HepG2 (cell line): ENCODE results near the gene SPRY1. TPM values are rescaled to one million over a fixed set of nuclear protein-coding genes. Genes with fewer than 3 reads are reported as not detected.

Experiments
- DMAP1 ChIP-seq: IDR thresholded peaks from 2 replicates; pipeline ENCODE4 v1.6.1; 2016
- FOXA1 ChIP-seq, 2 experiments: fragments of 450-650 bp in 1 of 2; sonication (generic) in 1 of 2; formaldehyde crosslinking in 1 of 2; IDR thresholded peaks; 2 replicates each; pipeline versions ENCODE4 v1.4.0 to v1.6.1; 2016 to 2020; ENCODE audit warnings: missing genetic modification reagents in 1 of 2
- HDAC6 ChIP-seq: fragments of 200-600 bp; sonication (generic); IDR thresholded peaks from 2 replicates; pipeline ENCODE4 v1.7.0; 2017; ENCODE audit warnings: mild to moderate bottlenecking, antibody characterized with exemption, low read length, low read depth
- ISL2 ChIP-seq: sonication (generic); formaldehyde crosslinking; IDR thresholded peaks from 2 replicates; pipeline ENCODE4 v1.5.0; 2020; ENCODE audit warnings: missing genetic modification reagents
- MYC ChIP-seq: sonication (generic); formaldehyde crosslinking; IDR thresholded peaks from 2 replicates; pipeline ENCODE4 v1.9.0; 2021; ENCODE audit warnings: missing genetic modification reagents, borderline replicate concordance
- NR2C2 ChIP-seq: sonication (generic); formaldehyde crosslinking; IDR thresholded peaks from 2 replicates; pipeline ENCODE4 v1.4.0; 2020; ENCODE audit warnings: missing genetic modification reagents, mild to moderate bottlenecking, moderate library complexity, borderline replicate concordance
- REPIN1 ChIP-seq: sonication (generic); formaldehyde crosslinking; IDR thresholded peaks from 2 replicates; pipeline ENCODE4 v1.8.0; 2022; ENCODE audit warnings: missing genetic modification reagents, low read depth, mild to moderate bottlenecking, borderline replicate concordance
- ZNF543 ChIP-seq: sonication (generic); formaldehyde crosslinking; IDR thresholded peaks from 2 replicates; pipeline ENCODE4 v1.4.0; 2020; ENCODE audit warnings: mild to moderate bottlenecking, missing genetic modification reagents
- polyA plus RNA-seq, 8 experiments: library from polyadenylated mRNA; depleted of rRNA in 3 of 8; stranded (reverse) in 7 of 8; unstranded in 1 of 8; fragments of >200 nt; fragmentation: Illumina TruSeq in 4 of 8; extraction: Trizol in 4 of 8; gene quantifications; 2 replicates each; pipeline versions ENCODE4 v1.2.1 to v1.2.3, GENCODE V29; 2011 to 2016; ENCODE audit warnings: low read depth in 4 of 8, missing spikeins in 1 of 8, mixed read lengths in 1 of 8; ENCODE audit not compliant: insufficient read depth in 1 of 8
- total RNA-seq, 5 experiments: library from RNA; depleted of rRNA; stranded (reverse); fragments of >200 nt; fragmentation: Illumina TruSeq; extraction: Trizol; gene quantifications; 2 replicates each; pipeline ENCODE4 v1.2.3, GENCODE V29; 2016; ENCODE audit warnings: low read depth in 1 of 5
- TF ChIP-seq, protein P1 (sequence below), 2 experiments: sonication (generic) in 1 of 2; formaldehyde crosslinking in 1 of 2; IDR thresholded peaks; 2 replicates each; pipeline versions ENCODE4 v1.4.0 to v1.6.1; 2016 to 2020; ENCODE audit warnings: borderline replicate concordance in 1 of 2, low read depth in 1 of 2, mild to moderate bottlenecking in 1 of 2, missing genetic modification reagents in 1 of 2
- TF ChIP-seq, protein P2 (sequence below), 2 experiments: IDR thresholded peaks; 2 replicates each; pipeline ENCODE4 v1.6.1; 2011 to 2012; ENCODE audit warnings: low read length in 2 of 2, borderline replicate concordance in 1 of 2, low read depth in 1 of 2, mild to moderate bottlenecking in 1 of 2, moderate library complexity in 1 of 2
- TF ChIP-seq, protein P3 (sequence below): sonication (generic); formaldehyde crosslinking; IDR thresholded peaks from 2 replicates; pipeline ENCODE4 v1.4.0; 2020; ENCODE audit warnings: missing genetic modification reagents
- TF ChIP-seq, protein P4 (sequence below): sonication (generic); formaldehyde crosslinking; IDR thresholded peaks from 2 replicates; pipeline ENCODE4; 2020; ENCODE audit warnings: missing genetic modification reagents, mild to moderate bottlenecking, borderline replicate concordance

SPRY1 gene
- total and polyA plus RNA-seq, 2 of the 13 experiments (the other 11 are each of a cell fraction or from before 2014, with no cell fraction given) = 24.7 to 33.4 TPM

DNA sequence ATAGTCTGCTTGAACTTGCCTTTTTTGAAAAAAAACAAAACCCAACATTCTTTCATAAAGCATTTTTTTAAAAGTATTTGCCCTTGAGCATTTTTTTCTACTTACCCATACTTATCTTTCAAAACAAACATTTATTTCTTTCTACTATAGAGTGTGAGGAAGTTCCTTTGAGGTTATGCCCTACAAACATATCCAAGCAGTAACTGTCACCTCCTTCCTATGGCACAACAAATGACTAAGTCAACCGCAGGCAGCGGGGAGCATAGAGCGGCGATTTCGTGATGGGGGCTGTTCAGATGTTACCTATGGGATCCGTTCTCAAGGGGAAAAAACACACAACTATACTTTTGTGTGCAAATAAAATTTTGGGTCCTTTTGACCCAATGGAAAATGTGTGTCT lies 19.4 kb downstream of the SPRY1 start (continued):
- no peak for TF ChIP-seq NR2C2 (CRISPR knock-in tag)
- no peak for TF ChIP-seq MYC
- TF ChIP-seq REPIN1 (CRISPR knock-in tag) = no peak
- TF ChIP-seq, protein P1, sequence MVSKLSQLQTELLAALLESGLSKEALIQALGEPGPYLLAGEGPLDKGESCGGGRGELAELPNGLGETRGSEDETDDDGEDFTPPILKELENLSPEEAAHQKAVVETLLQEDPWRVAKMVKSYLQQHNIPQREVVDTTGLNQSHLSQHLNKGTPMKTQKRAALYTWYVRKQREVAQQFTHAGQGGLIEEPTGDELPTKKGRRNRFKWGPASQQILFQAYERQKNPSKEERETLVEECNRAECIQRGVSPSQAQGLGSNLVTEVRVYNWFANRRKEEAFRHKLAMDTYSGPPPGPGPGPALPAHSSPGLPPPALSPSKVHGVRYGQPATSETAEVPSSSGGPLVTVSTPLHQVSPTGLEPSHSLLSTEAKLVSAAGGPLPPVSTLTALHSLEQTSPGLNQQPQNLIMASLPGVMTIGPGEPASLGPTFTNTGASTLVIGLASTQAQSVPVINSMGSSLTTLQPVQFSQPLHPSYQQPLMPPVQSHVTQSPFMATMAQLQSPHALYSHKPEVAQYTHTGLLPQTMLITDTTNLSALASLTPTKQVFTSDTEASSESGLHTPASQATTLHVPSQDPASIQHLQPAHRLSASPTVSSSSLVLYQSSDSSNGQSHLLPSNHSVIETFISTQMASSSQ (IDR thresholded peaks at IDR 0.05; ENCODE audit: low read depth) = peak; percentile 59; the same call in 1 of the 2 replicates
- TF ChIP-seq, protein P1 (CRISPR knock-in tag; IDR thresholded peaks at IDR 0.05; ENCODE audit: borderline replicate concordance) = peak; percentile 56; the same call in 1 of the 2 replicates
- TF ChIP-seq, protein P2, sequence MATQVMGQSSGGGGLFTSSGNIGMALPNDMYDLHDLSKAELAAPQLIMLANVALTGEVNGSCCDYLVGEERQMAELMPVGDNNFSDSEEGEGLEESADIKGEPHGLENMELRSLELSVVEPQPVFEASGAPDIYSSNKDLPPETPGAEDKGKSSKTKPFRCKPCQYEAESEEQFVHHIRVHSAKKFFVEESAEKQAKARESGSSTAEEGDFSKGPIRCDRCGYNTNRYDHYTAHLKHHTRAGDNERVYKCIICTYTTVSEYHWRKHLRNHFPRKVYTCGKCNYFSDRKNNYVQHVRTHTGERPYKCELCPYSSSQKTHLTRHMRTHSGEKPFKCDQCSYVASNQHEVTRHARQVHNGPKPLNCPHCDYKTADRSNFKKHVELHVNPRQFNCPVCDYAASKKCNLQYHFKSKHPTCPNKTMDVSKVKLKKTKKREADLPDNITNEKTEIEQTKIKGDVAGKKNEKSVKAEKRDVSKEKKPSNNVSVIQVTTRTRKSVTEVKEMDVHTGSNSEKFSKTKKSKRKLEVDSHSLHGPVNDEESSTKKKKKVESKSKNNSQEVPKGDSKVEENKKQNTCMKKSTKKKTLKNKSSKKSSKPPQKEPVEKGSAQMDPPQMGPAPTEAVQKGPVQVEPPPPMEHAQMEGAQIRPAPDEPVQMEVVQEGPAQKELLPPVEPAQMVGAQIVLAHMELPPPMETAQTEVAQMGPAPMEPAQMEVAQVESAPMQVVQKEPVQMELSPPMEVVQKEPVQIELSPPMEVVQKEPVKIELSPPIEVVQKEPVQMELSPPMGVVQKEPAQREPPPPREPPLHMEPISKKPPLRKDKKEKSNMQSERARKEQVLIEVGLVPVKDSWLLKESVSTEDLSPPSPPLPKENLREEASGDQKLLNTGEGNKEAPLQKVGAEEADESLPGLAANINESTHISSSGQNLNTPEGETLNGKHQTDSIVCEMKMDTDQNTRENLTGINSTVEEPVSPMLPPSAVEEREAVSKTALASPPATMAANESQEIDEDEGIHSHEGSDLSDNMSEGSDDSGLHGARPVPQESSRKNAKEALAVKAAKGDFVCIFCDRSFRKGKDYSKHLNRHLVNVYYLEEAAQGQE (IDR thresholded peaks at IDR 0.05; ENCODE audit: borderline replicate concordance in 1 of 2, low read depth in 1 of 2, low read length in 2 of 2) = no peak; a peak in 1 of 4 replicates
- TF ChIP-seq, protein P3, sequence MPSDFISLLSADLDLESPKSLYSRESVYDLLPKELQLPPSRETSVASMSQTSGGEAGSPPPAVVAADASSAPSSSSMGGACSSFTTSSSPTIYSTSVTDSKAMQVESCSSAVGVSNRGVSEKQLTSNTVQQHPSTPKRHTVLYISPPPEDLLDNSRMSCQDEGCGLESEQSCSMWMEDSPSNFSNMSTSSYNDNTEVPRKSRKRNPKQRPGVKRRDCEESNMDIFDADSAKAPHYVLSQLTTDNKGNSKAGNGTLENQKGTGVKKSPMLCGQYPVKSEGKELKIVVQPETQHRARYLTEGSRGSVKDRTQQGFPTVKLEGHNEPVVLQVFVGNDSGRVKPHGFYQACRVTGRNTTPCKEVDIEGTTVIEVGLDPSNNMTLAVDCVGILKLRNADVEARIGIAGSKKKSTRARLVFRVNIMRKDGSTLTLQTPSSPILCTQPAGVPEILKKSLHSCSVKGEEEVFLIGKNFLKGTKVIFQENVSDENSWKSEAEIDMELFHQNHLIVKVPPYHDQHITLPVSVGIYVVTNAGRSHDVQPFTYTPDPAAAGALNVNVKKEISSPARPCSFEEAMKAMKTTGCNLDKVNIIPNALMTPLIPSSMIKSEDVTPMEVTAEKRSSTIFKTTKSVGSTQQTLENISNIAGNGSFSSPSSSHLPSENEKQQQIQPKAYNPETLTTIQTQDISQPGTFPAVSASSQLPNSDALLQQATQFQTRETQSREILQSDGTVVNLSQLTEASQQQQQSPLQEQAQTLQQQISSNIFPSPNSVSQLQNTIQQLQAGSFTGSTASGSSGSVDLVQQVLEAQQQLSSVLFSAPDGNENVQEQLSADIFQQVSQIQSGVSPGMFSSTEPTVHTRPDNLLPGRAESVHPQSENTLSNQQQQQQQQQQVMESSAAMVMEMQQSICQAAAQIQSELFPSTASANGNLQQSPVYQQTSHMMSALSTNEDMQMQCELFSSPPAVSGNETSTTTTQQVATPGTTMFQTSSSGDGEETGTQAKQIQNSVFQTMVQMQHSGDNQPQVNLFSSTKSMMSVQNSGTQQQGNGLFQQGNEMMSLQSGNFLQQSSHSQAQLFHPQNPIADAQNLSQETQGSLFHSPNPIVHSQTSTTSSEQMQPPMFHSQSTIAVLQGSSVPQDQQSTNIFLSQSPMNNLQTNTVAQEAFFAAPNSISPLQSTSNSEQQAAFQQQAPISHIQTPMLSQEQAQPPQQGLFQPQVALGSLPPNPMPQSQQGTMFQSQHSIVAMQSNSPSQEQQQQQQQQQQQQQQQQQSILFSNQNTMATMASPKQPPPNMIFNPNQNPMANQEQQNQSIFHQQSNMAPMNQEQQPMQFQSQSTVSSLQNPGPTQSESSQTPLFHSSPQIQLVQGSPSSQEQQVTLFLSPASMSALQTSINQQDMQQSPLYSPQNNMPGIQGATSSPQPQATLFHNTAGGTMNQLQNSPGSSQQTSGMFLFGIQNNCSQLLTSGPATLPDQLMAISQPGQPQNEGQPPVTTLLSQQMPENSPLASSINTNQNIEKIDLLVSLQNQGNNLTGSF = no peak
- TF ChIP-seq, protein P4, sequence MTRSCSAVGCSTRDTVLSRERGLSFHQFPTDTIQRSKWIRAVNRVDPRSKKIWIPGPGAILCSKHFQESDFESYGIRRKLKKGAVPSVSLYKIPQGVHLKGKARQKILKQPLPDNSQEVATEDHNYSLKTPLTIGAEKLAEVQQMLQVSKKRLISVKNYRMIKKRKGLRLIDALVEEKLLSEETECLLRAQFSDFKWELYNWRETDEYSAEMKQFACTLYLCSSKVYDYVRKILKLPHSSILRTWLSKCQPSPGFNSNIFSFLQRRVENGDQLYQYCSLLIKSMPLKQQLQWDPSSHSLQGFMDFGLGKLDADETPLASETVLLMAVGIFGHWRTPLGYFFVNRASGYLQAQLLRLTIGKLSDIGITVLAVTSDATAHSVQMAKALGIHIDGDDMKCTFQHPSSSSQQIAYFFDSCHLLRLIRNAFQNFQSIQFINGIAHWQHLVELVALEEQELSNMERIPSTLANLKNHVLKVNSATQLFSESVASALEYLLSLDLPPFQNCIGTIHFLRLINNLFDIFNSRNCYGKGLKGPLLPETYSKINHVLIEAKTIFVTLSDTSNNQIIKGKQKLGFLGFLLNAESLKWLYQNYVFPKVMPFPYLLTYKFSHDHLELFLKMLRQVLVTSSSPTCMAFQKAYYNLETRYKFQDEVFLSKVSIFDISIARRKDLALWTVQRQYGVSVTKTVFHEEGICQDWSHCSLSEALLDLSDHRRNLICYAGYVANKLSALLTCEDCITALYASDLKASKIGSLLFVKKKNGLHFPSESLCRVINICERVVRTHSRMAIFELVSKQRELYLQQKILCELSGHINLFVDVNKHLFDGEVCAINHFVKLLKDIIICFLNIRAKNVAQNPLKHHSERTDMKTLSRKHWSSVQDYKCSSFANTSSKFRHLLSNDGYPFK (CRISPR knock-in tag) = no peak
- no peak for TF ChIP-seq DMAP1 (CRISPR knock-in tag)
- no peak for TF ChIP-seq HDAC6
- TF ChIP-seq ZNF543 (CRISPR knock-in tag) = no peak
- no peak for TF ChIP-seq FOXA1 (IDR thresholded peaks at IDR 0.05)
- peak; percentile 65 for TF ChIP-seq FOXA1 (CRISPR knock-in tag; IDR thresholded peaks at IDR 0.05)
- TF ChIP-seq ISL2 = peak; percentile 82
